ENCODE results near the gene KIDINS220. TPM values are rescaled to one million over a fixed set of nuclear protein-coding genes. Genes with fewer than 3 reads are reported as not detected.

The KIDINS220 gene
- total and polyA plus RNA-seq, 4 donors: 8.1 to 50.9 (median 30.8) TPM

GRCh38 chr2:8860239-8860638 lies 22.8 kb upstream of the KIDINS220 start:
- 61% methylated on average over 2 of the region's 2 CpGs for WGBS
- no peak overlapping the region for H3K9ac ChIP-seq (ENCODE audit: low read depth in 1 of 2, low read length in 2 of 2)
- no peak overlapping the region for H3K4me3 ChIP-seq (ENCODE audit: low read depth in 1 of 3, low read length in 3 of 3)
- DNase-seq (ENCODE audit: low spot score): no peak
- no peaks in the 10 kb centered on the region for H3K36me3 ChIP-seq (ENCODE audit: control insufficient read depth in 4 of 4, insufficient read depth in 3 of 4, low read depth in 1 of 4, low read length in 3 of 4)
- TF ChIP-seq FOXA2 (IDR thresholded peaks at IDR 0.05) (no peak), GABPA (IDR thresholded peaks at IDR 0.05 in 1 of 2, conservative IDR thresholded peaks at IDR 0.05 in 1 of 2) (no peak)
- no peaks in the 10 kb centered on the region for H3K9me3 ChIP-seq (ENCODE audit: control insufficient read depth in 4 of 4, low read length in 3 of 4)
- no peaks in the 10 kb centered on the region for H3K4me1 ChIP-seq (ENCODE audit: control insufficient read depth in 4 of 4, insufficient read depth in 4 of 4, low read length in 3 of 4)
- peaks cover 0 to 4% (median 0%) of the 10 kb centered on the region in 4 donors for H3K27me3 ChIP-seq (ENCODE audit: control insufficient read depth in 4 of 4, insufficient read depth in 4 of 4, low read length in 3 of 4)
- H3K27ac ChIP-seq (ENCODE audit: low read depth in 1 of 2, low read length in 2 of 2): no peak overlapping the region

DNA sequence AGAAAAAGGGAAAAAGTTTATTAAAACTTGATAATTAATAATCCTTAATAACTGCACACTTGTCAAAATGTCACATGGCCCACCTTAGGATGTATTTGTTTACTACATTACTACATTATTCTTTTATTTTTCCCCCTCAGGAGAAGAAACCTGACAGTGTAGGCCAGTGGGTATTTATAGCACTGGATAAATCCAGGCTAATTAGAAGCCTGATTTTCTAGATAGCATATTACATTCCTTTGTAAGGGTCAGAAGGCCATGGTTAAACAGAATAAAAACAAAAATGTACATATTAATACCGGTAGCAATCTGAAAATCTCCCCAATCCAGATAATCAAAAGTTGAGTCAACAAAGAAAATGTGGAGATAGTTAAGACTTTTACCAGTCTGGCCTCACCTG lies 21.5 kb upstream of the KIDINS220 start:
- Histone ChIP-seq H3K4me1 (ENCODE audit: control insufficient read depth in 4 of 4, insufficient read depth in 4 of 4, low read length in 3 of 4) (no peaks in the 10 kb centered on the region), H3K27me3 (ENCODE audit: control insufficient read depth in 4 of 4, insufficient read depth in 4 of 4, low read length in 3 of 4) (peaks cover 0 to 4% (median 0%) of the 10 kb centered on the region in 4 donors), H3K4me3 (ENCODE audit: low read depth in 1 of 3, low read length in 3 of 3) (no peak overlapping the region), H3K9ac (ENCODE audit: low read depth in 1 of 2, low read length in 2 of 2) (no peak overlapping the region), H3K9me3 (ENCODE audit: control insufficient read depth in 4 of 4, low read length in 3 of 4) (no peaks in the 10 kb centered on the region), H3K36me3 (ENCODE audit: control insufficient read depth in 4 of 4, insufficient read depth in 3 of 4, low read depth in 1 of 4, low read length in 3 of 4) (no peaks in the 10 kb centered on the region), H3K27ac (ENCODE audit: low read depth in 1 of 2, low read length in 2 of 2) (no peak overlapping the region)
- TF ChIP-seq FOXA2 (IDR thresholded peaks at IDR 0.05): no peak
- no peak for TF ChIP-seq RXRA (IDR thresholded peaks at IDR 0.05)
- TF ChIP-seq EGR1 (IDR thresholded peaks at IDR 0.05; ENCODE audit: low read depth in 2 of 2): no peak
- no peak for TF ChIP-seq SP1 (IDR thresholded peaks at IDR 0.05)
- TF ChIP-seq YY1 (IDR thresholded peaks at IDR 0.05): no peak
- no peak for TF ChIP-seq TAF1 (conservative IDR thresholded peaks at IDR 0.05)
- TF ChIP-seq, protein P1, sequence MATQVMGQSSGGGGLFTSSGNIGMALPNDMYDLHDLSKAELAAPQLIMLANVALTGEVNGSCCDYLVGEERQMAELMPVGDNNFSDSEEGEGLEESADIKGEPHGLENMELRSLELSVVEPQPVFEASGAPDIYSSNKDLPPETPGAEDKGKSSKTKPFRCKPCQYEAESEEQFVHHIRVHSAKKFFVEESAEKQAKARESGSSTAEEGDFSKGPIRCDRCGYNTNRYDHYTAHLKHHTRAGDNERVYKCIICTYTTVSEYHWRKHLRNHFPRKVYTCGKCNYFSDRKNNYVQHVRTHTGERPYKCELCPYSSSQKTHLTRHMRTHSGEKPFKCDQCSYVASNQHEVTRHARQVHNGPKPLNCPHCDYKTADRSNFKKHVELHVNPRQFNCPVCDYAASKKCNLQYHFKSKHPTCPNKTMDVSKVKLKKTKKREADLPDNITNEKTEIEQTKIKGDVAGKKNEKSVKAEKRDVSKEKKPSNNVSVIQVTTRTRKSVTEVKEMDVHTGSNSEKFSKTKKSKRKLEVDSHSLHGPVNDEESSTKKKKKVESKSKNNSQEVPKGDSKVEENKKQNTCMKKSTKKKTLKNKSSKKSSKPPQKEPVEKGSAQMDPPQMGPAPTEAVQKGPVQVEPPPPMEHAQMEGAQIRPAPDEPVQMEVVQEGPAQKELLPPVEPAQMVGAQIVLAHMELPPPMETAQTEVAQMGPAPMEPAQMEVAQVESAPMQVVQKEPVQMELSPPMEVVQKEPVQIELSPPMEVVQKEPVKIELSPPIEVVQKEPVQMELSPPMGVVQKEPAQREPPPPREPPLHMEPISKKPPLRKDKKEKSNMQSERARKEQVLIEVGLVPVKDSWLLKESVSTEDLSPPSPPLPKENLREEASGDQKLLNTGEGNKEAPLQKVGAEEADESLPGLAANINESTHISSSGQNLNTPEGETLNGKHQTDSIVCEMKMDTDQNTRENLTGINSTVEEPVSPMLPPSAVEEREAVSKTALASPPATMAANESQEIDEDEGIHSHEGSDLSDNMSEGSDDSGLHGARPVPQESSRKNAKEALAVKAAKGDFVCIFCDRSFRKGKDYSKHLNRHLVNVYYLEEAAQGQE (IDR thresholded peaks at IDR 0.05): no peak
- TF ChIP-seq FOXA1 (IDR thresholded peaks at IDR 0.05): no peak
- TF ChIP-seq NR2F2 (IDR thresholded peaks at IDR 0.05): no peak
- TF ChIP-seq, protein P2, sequence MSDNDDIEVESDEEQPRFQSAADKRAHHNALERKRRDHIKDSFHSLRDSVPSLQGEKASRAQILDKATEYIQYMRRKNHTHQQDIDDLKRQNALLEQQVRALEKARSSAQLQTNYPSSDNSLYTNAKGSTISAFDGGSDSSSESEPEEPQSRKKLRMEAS (IDR thresholded peaks at IDR 0.05): no peak
- TF ChIP-seq, protein P3, sequence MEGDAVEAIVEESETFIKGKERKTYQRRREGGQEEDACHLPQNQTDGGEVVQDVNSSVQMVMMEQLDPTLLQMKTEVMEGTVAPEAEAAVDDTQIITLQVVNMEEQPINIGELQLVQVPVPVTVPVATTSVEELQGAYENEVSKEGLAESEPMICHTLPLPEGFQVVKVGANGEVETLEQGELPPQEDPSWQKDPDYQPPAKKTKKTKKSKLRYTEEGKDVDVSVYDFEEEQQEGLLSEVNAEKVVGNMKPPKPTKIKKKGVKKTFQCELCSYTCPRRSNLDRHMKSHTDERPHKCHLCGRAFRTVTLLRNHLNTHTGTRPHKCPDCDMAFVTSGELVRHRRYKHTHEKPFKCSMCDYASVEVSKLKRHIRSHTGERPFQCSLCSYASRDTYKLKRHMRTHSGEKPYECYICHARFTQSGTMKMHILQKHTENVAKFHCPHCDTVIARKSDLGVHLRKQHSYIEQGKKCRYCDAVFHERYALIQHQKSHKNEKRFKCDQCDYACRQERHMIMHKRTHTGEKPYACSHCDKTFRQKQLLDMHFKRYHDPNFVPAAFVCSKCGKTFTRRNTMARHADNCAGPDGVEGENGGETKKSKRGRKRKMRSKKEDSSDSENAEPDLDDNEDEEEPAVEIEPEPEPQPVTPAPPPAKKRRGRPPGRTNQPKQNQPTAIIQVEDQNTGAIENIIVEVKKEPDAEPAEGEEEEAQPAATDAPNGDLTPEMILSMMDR (IDR thresholded peaks at IDR 0.05; ENCODE audit: low read depth, low read length, missing input control): no peak
- no peak for TF ChIP-seq HNF4G (IDR thresholded peaks at IDR 0.05)
- WGBS: 75% methylated on average over 1 of the region's 1 CpG
- DNase-seq (ENCODE audit: low spot score): no peak

DNA sequence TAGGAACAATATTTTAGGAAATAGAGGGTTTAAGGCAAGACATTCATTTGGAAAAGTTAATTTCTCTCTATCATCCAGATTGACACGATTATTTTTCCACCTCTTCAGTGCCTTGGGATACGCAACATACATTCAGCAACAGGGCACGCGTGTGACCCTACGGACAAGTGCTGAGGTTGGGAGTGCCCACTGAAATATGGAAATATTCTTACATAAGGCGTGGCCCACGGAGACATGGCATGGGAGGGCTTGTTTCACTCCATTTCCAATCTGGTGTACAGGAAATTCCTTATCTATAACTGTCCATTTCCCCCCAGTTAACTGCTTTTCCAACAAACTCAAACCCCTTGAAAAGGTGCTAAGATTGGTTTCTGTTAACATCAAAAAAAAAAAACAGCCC lies 20.9 kb upstream of the KIDINS220 start:
- H3K27ac ChIP-seq (ENCODE audit: low read depth in 1 of 2, low read length in 2 of 2): no peak overlapping the region
- H3K9me3 ChIP-seq (ENCODE audit: control insufficient read depth in 4 of 4, low read length in 3 of 4): no peaks in the 10 kb centered on the region
- TF ChIP-seq, protein P3 (IDR thresholded peaks at IDR 0.05; ENCODE audit: low read depth, low read length, missing input control): no peak
- TF ChIP-seq, protein P1 (IDR thresholded peaks at IDR 0.05): no peak
- TF ChIP-seq RAD21 (IDR thresholded peaks at IDR 0.05) (no peak), FOXA1 (IDR thresholded peaks at IDR 0.05) (no peak)
- no peaks in the 10 kb centered on the region for H3K36me3 ChIP-seq (ENCODE audit: control insufficient read depth in 4 of 4, insufficient read depth in 3 of 4, low read depth in 1 of 4, low read length in 3 of 4)
- 93% methylated on average over 7 of the region's 7 CpGs for WGBS
- H3K9ac ChIP-seq (ENCODE audit: low read depth in 1 of 2, low read length in 2 of 2): no peak overlapping the region
- no peaks in the 10 kb centered on the region for H3K4me1 ChIP-seq (ENCODE audit: control insufficient read depth in 4 of 4, insufficient read depth in 4 of 4, low read length in 3 of 4)
- H3K4me3 ChIP-seq (ENCODE audit: low read depth in 1 of 3, low read length in 3 of 3): no peak overlapping the region
- DNase-seq (ENCODE audit: low spot score): no peak
- H3K27me3 ChIP-seq (ENCODE audit: control insufficient read depth in 4 of 4, insufficient read depth in 4 of 4, low read length in 3 of 4): peaks cover 0 to 4% (median 0%) of the 10 kb centered on the region in 4 donors
